Measurements from ENCODE around the gene GAGE13.
"Not testable (repeated sequence)": the region's sequence is repeated elsewhere in the genome, so short reads cannot be mapped to it uniquely, and the experiment has no call there.

Gene GAGE13

GRCh38 chrX:49331841-49332240, 459 bp downstream of the GAGE13 start:
- not testable (repeated sequence) for DNase-seq

GRCh38 chrX:49341449-49341848, 10.1 kb downstream of the GAGE13 start:
- DNase-seq = not testable (repeated sequence)

GRCh38 chrX:49344496-49345175, 13.3 kb downstream of the GAGE13 start:
- DNase-seq = not testable (repeated sequence)

- DNase-seq = not testable (repeated sequence)
These were observed 14.0 kb downstream of the GAGE13 start for GRCh38 chrX:49345402-49345801.

- not testable (repeated sequence) for DNase-seq
These were observed 14.8 kb downstream of the GAGE13 start for GRCh38 chrX:49346150-49346549.
